Hematopoietic multipotent progenitor cell treated with erythropoietin and hydrocortisone succinate and interleukin-3 and kit ligand, for 4 days (in vitro differentiated cells): ENCODE results near the gene EME1.

Source experiments
- DNase-seq: peaks from one replicate; pipeline ENCODE4 v3.0.0-alpha.2; 2015

EME1 gene

DNA sequence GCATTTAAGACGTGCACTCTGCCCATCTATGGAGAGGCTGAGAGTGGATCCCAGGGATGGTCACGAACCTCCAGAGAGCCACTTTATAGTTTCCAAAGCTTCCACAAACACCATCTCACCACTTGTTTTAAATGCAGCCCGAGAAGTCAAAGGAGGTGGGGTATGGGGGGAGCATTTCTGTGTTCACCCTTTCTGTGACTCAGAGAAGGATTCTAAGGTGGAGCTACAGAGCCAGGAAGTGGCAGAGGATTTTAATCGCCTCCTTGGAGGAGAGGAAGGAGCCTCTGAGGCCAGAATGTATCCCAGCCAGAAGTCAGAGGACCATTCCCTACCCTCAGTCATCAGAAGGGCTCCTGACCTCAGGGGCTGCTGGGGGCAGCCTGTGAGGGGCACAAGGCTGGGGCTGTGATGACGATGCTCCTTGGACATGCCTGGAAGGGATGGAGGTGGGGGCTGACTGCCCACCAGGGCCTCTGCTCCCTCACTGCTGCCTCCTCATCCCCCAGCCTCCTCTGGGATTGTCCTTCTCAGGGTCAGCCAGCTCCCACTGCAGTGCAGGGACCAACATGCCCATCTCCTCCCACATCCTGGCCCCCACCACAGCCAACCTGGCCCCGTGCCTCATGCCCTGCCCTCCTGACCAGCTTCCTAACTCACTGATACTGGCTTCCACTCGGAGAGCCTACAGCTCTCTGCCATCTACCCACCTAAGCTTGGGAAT is 24.3 kb upstream of the EME1 start:
- DNase-seq: no peak

GRCh38 chr17:50349243-50349600 is 23.8 kb upstream of the EME1 start:
- DNase-seq: no peak

- DNase-seq: no peak
Observed at GRCh38 chr17:50350733-50351132, 22.3 kb upstream of the EME1 start.

DNA sequence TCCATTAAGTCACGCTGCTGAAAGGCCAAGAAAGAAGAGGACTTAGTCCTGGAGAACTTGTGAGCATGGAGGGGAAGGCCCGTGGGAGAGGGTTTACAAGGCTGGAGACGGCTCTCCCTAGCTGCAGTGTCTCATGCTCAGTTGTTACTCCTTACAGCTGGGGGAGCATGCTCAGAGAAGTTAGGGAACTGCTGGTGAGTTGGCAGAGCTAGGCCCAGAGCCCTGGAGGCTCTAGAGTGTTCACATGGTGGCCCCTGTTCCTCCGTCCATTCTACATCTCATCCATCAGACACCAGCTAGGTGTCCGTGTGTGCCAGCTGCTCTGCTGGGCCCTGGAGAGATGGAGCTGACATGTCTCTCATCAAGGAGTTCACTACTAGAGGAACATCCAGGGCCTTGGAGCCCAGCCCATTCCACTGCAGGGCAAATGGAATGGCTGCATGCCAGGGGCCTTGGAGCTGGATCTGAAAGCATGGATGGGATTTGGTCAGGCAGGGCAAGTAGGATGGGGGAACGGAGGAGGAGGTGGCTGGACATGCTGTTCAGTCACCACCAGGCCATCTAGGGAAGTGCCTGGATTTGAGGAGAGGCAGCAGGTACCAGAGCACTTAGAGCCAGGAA is 20.8 kb upstream of the EME1 start:
- no peak for DNase-seq

DNA sequence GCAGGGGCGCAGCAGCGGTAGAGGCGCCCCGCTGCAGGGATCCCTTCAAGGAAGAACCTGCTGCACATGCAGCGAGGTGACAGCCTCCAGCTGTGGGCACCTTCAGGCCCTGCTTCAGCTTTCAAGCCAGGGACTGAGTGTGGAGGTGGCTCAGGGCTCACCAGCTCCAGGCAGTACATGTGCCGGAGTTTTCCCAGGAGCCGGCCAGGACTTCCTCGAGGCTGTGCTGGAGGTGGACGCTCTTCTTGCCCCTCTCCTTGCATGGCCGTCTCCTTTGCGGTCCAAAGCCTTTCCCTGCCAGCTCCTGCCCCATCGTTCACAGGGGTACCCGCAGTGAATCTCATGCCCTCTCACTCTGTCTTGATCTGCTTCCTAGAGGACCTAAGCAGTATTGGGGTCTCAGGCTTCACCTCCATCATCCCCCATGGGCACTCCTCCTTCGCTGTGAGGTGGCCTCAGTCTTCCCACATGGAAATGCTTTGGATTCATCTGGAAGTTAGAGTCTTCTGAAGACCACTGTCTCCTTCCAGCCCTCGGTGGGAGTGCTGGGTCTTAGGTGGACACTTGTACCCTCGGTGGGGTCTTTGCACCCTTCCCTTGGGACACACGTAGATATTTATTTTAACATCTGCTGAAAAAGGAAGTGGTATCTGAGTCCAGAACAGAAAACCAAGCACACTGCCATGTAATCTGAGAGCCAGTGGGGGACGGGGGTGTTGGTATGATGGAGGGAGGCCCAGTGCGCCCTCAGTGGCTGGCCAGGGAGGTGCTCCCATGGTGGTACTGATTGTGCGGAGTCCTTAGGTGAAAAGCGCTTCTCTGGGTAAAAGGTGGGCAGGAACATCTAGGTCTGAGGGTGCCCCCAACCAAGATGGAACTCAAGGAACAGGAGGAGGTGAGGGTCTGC is 20.1 kb upstream of the EME1 start:
- no peak for DNase-seq

DNA sequence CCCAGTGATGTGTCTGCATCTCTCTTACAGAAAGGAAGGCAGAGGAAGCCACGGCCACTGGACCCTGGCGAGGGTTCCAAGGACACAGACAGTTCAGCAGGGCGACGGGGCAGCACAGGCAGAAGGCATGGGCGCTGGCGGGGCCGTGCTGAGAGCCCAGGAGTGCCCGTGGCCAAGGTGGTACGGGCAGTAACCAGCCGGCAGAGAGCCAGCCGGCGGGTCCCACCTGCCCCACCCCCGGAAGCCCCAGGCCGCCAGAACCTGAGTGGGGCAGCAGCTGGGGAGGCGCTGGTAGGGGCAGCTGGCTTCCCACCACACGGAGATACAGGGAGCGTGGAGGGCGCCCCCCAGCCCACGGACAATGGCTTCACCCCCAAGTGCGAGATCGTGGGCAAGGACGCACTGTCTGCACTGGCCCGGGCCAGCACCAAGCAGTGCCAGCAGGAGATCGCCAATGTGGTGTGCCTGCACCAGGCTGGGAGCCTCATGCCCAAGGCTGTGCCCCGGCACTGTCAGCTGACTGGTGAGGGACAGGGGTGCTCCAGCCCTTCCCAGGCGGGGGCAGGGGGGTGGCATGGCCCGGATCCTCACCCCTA is 19.3 kb upstream of the EME1 start:
- no peak for DNase-seq

GRCh38 chr17:50354198-50354597 is 18.8 kb upstream of the EME1 start:
- no peak for DNase-seq

DNA sequence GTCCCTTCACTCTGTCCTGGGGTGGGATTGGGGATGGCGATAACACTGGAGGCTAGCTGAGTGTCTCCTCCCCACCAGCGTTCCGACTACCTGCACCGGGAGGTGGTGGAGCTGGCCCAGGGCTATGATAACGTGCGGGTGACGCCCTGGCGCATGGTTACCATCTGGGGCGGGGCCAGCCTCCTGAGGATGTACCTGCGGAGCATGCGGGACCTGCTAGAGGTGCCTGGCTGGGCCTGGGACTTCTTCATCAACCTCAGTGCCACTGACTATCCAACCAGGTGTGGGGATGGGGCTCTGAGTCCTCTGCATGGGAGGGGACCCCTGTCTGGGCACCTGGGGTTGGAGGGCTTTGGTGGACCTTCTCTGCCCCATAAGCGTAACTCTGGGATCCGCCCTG is 18.3 kb upstream of the EME1 start:
- no peak for DNase-seq

DNA sequence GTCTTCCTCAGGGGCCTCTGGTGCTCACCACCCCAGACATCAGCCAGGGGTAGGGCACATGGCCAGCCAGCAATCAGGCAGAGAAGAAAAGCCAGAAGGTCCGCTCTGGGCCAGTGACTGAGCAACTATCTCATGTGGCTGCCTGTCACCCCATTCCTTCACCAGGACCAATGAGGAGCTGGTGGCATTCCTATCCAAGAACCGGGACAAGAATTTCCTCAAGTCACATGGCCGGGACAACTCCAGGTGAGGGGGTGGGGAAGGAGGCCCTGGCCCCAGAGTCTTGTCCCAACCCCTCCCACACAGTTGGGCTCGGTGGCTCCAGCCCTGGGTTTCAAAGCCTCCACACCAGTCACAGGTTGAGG is 17.7 kb upstream of the EME1 start:
- no peak for DNase-seq

GRCh38 chr17:50355701-50356341 is 17.2 kb upstream of the EME1 start:
- DNase-seq: no peak

GRCh38 chr17:50356418-50356817 is 16.6 kb upstream of the EME1 start:
- DNase-seq: no peak

- no peak for DNase-seq
Observed at GRCh38 chr17:50356892-50357510, 16.0 kb upstream of the EME1 start.

- no peak for DNase-seq
Observed at GRCh38 chr17:50358177-50358576, 14.9 kb upstream of the EME1 start.

DNA sequence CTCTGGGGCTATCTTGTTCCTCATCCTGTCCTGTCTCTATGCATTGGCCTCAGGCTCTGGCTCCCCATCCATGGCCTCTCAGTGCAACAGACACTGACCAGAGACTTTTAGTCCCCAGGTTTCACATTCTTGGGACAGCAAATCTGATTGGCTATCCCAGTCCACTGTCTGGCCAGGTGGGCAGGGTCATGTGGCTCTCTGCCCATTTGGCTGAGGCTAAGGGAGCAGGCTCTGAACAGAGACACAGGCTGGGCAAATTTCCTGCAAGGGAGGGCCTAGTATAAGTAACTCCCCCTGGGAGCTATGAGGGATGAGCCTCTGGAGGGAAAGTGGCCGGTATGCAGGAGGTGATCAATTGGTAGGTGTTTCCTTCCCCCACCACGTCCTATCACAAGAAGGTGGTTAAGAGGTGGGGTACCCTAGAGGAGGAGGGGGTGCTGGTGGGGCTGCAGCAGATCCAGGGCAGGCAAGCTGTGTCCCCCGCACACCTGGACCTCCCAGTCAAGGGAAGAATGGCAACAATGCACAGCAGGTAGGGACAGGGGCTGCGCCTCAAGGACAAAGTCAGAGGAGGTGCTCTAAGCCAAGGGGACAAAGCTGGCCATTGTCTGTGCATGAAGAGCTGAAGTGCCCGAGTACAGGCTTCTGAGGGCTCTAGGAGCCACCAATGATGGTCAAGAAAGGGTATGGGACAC is 13.9 kb upstream of the EME1 start:
- no peak for DNase-seq

DNA sequence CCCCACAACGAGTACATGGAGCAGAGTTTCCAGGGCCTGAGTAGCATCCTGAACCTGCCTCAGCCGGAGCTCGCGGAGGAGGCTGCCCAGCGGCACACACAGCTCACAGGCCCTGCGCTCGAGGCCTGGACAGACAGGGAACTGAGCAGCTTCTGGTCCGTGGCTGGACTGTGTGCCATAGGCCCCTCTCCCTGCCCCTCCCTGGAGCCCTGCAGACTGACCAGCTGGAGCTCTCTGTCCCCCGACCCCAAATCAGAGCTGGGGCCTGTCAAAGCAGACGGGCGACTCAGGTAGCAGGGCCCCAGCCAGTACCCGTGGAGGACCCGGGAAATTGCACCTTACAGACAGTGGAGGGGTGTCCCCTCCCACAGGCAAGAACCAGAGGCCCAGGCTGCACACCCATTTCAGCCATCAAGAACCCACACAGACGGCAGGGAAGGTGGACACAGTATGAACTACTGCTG is 13.0 kb upstream of the EME1 start:
- DNase-seq: no peak

DNA sequence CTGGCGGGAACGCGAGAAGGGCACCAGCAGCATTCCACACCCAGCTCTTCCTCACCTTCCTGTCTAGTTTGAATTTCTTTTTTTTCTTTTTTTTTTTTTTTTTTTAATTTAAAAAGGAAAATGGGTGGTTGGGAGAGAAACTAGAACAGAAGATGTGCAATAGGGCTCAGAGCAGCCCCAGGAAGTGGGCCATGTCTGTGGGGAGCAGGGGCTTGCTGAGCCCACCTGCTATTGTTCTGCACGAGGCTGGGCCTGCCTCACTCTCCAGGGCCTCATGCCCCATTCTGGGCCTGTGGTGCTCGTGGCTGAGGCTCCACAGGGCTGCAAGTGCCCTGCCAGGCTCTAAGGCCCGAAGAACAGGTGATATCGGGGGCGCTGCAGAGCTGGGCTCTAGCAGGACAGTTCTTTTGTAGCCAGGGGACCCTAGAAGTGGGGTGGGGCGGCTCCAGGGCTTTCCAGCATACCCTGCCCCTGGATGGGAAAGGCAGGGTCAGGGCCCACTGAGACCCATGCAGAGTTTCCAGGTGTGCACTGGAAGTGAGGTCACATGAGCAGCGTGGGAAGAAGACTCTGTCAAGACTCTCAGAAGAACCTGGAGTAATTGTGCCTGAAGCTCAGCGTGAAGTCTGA is 12.4 kb upstream of the EME1 start:
- no peak for DNase-seq

DNA sequence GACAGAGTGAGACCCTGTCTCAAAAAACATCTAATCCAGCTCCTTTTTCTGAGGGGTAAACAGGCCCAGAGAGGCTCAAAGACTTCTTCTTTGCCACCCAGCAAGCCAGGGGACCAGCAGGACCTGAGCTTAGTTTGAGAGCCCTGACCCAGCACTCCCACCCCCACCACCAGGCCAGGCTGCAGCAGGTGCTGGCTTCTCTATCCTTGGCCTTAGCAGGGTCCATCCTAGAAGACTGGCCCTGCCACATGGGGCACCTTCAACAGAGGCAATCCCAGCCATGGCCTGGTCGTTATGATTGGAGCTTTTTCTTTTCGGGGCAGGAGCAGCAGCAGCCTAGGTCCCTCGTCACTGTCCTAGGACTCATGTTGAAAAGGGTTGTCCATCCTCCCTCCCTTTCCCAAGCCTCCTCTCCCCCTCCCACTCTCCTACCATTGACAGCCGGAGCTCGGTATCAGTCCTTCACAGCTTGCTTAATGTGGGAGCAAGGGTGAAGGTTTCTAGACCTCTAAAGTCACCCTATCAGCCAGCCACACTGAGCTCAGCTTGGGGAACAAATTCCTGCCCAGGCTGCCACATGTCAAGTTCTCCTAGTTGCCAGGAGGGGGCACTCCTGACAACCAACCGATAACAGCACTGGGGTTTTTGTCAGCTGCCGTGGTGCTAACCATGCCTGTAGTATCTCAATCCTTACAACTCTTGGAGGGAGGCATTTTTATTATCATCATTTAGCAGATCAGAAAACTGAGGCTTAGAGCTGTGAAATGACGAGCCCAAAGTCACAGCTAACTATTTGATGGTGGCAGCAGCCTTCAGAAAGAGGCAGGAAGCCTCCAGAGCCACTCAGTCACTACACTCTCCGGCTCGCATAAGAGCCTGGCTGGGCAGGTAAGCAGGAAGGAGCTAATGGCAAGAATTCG is 11.2 kb upstream of the EME1 start:
- DNase-seq: peak; percentile 94

DNA sequence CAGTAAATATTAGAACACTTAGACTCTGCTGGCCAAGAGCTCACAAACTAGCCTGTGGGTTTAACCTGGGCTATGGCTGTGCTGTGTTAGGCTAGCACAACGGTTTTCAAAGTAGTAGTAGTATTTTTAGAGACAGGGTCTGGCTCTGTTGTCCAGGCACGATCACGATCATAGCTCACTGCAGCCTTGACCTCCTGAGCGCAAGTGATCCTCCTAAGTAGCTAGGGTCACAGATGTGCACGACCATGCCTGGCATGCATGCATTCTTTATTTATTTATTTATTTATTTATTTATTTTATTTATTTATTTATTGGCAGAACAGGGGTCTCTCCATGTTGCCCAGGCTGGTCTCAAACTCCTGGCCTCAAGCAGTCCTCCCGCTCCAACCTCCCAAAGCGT is 10.4 kb upstream of the EME1 start:
- DNase-seq: no peak

- peak; percentile 56 for DNase-seq
Observed at GRCh38 chr17:50363217-50364060, 9.6 kb upstream of the EME1 start.
